Stromal cell of bone marrow (primary cell): ENCODE results near the gene SRA1.
A peak's percentile ranks its signal among the peaks of the same experiment; 100 is the strongest.
"Not testable (repeated sequence)": the region's sequence is repeated elsewhere in the genome, so short reads cannot be mapped to it uniquely, and the experiment has no call there.

Experiments
- DNase-seq: peaks from one replicate; pipeline ENCODE4 v3.0.0-alpha.2; 2012; ENCODE audit warnings: low read depth

The SRA1 gene

GRCh38 chr5:140557136-140557805, at the start of gene SRA1:
Gene SRA1 (minus strand): TSS chr5:140557473. CDS start chr5:140557452, 21 bp downstream.
- DNase-seq, result peak; percentile 79

GRCh38 chr5:140607031-140607430, 49.8 kb upstream of the SRA1 start:
- DNase-seq, result no peak

- no peak for DNase-seq
Observed at GRCh38 chr5:140605879-140606278, 48.6 kb upstream of the SRA1 start.

GRCh38 chr5:140603734-140604133, 46.5 kb upstream of the SRA1 start:
- no peak for DNase-seq

- not testable (repeated sequence) for DNase-seq
Observed at GRCh38 chr5:140603446-140603698, 46.1 kb upstream of the SRA1 start.

GRCh38 chr5:140602147-140602546, 44.9 kb upstream of the SRA1 start:
- no peak for DNase-seq

GRCh38 chr5:140600096-140600495, 42.8 kb upstream of the SRA1 start:
- no peak for DNase-seq

- DNase-seq, result no peak
Observed at GRCh38 chr5:140598836-140599235, 41.6 kb upstream of the SRA1 start.

- no peak for DNase-seq
Observed at GRCh38 chr5:140596321-140596741, 39.1 kb upstream of the SRA1 start.

GRCh38 chr5:140595538-140596300, 38.4 kb upstream of the SRA1 start:
- DNase-seq, result no peak

- DNase-seq, result no peak
Observed at GRCh38 chr5:140594169-140594568, 36.9 kb upstream of the SRA1 start.

GRCh38 chr5:140593070-140593469, 35.8 kb upstream of the SRA1 start:
- DNase-seq, result not testable (repeated sequence)

- no peak for DNase-seq
Observed at GRCh38 chr5:140591747-140592372, 34.6 kb upstream of the SRA1 start.

GRCh38 chr5:140590861-140591260, 33.6 kb upstream of the SRA1 start:
- DNase-seq, result no peak

GRCh38 chr5:140588311-140589070, 31.2 kb upstream of the SRA1 start:
- DNase-seq, result no peak

GRCh38 chr5:140587495-140587894, 30.2 kb upstream of the SRA1 start:
- DNase-seq, result no peak

- not testable (repeated sequence) for DNase-seq
Observed at GRCh38 chr5:140579188-140579747, 22.0 kb upstream of the SRA1 start.

GRCh38 chr5:140576776-140577201, 19.5 kb upstream of the SRA1 start:
- DNase-seq, result no peak

GRCh38 chr5:140575309-140575708, 18.0 kb upstream of the SRA1 start:
- no peak for DNase-seq

- no peak for DNase-seq
Observed at GRCh38 chr5:140574165-140574564, 16.9 kb upstream of the SRA1 start.

GRCh38 chr5:140573683-140574082, 16.4 kb upstream of the SRA1 start:
- no peak for DNase-seq

- DNase-seq, result no peak
Observed at GRCh38 chr5:140571105-140571504, 13.8 kb upstream of the SRA1 start.
